Measurements from ENCODE around the gene DLEC1.

The DLEC1 gene

GRCh38 chr3:38088126-38089078 is 49.4 kb downstream of the DLEC1 start:
- no peak for DNase-seq

DNA sequence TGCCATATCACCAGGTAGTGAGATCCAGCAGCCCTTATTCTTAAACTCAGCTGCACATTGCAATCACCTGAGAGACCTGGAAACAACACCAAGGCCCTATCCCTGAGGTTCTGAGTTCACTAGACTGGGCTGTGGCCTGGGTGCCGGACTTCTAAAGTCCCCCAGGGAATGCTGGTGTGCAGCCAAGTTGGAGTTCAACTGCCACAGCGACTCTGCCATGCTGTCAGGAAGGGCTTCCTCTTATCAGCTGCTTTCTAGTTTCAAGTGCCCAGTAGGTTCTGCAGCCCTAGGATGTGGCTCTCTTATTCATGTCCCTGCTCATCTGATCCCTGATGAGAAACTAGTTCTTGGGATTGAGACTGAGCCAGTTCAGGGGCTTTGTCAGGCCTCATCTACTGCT is 50.2 kb downstream of the DLEC1 start:
- DNase-seq: no peak

- DNase-seq: no peak
Observed at GRCh38 chr3:38090453-38090852, 51.4 kb downstream of the DLEC1 start.

DNA sequence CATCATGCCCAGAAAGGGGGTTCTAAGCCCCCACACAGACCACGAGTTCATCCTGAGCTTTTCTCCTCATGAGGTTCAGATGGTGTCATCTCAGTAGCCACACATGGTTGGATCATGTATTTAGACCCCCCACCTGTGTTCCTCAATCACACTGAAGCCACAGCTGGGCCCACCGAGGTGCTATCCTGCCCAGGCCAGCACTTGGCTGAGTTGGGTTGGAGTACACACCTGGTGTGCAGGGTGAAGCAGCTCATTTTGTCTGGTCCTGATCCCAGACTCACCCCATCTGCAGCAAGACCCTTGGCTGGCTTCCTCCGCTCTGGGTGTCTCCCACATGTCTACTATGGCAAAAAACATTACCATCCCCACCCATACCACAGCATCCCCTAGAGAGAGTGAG is 56.0 kb downstream of the DLEC1 start:
- no peak for DNase-seq

DNA sequence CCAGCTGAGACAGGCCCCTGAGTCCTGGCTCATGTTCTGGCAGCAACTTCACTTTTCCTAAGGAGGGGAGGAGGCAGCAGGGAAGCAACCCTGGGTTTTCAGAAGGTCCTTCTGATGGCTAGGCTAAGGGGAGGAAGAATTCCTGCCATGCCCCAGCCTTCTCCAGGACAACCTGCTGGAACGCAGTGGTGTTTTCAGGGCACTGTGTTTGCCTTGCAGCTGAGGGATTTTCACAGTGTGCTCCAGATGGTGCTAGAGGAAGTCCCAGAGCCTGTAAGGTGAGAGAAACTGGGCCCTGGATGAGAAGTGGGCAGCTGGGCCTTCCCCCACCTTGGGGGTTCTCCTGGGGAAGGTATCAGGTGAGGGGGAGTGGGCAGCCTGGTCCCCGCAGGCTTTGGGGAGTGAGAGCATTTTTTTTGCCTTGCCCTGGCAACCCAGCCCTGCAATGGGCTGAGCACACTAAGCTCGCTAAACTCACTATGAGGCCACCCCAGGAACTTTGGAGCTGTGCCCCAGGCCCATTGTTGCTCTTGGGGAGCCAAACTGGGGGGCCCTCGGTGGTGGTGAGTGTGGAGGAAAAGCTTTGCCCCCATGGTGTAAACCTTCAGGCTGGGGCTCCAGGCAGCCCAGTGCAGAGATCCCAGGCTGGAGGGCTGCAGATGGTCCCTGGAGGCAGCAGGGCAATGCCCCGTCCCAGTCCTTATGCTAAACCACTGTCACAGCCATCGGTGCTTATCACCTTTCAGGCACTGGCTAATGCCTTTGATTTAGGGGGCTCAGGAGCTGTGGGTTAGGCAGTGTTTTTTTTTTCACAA is 56.9 kb downstream of the DLEC1 start:
- DNase-seq: no peak

DNA sequence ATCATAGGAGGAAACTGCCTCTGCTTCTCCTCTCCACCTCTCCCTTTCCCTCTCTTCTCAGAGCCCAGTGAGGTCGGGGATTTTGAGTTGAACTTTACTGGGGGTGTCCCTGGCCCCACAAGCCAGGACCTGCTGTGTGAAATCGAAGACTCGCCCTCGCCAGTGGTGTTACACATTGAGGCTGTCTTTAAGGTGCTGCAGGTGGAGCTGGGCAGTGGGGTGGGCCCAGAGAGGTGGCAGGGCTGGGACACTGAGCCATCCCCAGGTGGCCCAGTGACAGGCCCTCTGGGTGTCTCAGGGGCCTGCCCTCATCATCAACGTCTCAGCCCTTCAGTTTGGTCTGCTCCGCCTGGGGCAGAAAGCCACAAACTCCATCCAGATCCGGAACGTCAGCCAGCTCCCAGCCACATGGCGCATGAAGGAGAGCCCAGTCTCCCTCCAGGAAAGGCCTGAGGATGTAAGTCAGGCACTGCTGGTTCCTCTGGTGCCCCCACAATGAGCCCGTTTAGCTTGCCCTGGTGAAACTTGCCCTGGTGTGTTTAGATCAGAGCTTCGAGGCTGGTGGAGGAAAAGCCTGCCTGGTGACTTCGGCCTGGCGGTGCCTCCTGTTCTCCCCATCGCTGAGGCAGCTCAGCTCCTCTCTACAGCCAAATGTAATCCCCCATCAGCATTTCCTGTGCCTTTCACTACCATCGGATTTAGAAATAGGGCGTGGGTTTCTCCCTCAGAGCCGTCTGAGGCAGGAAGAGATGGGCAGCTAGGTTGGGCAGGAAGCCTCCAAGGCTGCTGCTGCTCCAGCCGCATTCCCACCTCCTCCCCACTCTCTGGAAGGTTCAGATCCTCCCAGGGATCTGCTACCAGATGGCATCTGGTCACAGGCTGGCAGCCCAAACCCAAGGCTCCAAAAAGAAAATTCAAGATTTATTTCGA is 58.7 kb downstream of the DLEC1 start:
- no peak for DNase-seq

- DNase-seq: no peak
Observed at GRCh38 chr3:38098376-38098723, 59.3 kb downstream of the DLEC1 start.

DNA sequence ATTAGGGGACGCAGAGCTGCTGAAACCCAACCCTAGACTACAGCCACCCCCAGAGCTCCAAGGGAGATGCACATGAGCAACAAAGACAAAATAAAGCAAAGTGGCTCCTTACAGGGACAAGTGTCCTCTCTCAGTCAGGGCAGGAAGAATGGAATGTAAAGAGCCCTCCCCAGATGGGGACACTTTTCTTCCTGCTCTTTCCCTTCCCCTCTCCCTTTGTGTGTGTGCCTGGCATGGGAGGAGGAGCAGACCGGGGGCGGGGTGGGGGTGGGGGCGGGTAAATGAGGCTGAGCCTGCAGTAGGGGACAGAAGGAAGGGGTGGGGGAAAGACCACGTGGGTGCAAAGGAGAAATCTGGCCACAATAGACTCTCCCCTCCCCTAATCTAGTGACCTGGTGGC is 60.5 kb downstream of the DLEC1 start:
- no peak for DNase-seq

GRCh38 chr3:38100498-38100897 is 61.5 kb downstream of the DLEC1 start:
- DNase-seq: no peak

DNA sequence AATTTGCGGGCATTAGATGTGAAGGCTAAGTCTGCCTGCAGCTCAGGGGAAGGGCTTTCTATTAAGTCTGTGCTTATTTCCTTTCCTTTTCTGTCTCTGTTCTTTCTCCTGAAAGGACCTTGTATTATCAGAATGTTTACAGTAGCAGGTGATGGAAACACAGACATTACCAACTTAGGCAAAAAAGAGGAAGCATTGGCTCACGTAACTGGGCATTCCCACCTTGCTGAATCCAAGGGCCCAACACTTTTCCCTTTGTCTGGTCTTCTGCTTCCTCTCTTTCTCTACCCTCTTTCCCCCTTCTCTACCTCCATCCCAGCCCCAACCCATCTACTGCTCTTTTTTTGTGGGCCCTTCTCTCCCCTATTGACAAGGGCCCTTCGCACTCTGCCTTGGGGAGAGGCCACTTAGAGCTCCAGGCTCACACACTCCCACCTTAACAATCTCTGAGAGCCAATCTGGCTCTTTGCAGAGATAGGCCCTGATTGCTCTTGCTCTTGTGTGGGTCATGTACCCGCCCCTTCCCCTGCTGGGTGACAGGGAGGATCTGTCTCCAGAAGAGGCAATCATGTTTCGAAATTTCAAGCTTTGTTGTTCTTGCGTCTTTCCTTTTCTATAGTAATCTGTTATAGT is 62.9 kb downstream of the DLEC1 start:
- no peak for DNase-seq

DNA sequence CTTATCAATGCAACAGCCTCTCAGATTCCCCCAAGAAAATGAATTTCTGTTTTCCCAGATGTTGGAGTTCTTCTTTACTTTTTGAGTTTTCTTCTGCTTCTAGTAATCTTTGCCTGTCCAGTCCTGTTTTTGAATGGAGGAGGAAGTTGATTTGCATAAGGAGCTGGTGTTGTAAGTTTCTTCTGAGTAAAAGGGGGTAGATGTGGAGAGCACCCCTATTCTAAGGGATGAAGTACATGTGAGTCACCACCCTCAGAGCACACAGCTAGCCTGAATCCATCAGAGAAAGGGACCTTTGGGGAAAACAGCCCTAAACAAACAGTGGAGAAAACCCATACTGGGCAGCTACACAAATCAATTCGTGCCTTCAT is 63.4 kb downstream of the DLEC1 start:
- DNase-seq: no peak

- DNase-seq: no peak
Observed at GRCh38 chr3:38105525-38105924, 66.5 kb downstream of the DLEC1 start.

DNA sequence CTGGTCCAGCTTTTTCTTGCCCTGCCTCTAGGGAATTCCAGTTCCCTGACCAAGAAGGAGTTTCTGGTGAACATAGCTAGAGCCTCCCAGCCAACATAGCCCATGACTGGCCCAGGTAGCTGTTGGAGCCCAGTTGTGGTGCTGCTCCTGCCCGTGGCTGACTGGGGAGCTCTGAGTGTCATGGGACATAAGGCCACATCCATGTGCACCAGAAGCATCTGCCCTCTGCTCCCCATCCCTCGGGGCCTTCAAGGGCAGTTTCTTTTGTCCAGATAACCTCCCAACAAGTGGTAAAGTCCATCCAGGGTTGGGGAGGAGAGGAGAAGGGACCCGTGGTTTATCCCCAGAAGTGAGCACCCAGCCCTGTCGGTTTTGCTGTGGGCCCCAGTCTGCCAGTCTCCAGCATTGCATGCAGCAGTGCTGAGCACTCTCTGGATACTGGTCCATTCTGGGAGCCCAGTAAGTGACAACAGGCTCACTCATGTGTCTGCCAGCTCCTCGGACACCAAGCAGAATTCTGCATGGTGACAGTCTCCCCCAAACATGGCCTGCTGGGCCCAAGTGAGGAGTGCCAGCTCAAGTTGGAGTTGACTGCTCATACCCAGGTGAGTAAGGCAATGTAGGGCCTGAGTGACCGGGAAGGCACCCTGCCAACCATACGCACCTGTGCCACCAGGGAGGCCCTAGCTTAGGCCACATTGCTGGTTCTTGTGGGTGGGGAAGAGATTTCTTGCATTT is 69.1 kb downstream of the DLEC1 start:
- no peak for DNase-seq

GRCh38 chr3:38108649-38109579 is 69.9 kb downstream of the DLEC1 start:
- no peak for DNase-seq

DNA sequence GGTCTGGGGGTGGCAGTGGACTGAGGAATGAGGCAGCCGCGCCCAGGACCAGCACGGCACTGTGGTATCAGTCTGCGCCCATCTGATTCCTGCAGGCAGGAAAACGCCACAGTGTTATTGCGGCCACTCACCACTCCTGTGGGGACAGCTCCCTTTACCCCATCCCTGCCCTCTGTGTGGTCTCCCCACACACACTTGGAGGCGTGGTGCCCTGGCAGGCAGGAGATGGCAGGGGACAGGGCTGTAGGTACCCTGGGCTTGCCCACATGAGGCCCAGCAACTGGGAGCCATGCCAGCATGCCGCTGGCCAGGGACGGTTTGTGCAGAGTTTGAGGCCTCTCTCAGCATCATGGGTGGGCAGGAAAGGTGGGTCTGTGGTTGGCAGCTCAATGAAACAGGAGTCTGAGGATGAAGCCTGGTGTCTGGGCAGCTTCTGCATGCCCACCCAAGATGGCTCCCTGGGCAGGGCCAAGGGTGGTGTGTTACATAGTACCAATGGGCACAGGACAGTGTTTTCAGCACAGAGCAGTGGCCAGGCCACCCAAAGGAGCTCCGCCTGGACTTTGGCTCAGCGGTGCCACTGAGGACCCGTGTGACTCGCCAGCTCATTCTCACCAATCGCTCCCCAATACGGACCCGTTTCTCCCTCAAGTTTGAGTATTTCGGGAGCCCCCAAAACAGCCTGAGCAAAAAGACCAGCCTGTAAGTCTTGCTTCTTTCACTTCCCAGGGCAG is 70.7 kb downstream of the DLEC1 start:
- no peak for DNase-seq

DNA sequence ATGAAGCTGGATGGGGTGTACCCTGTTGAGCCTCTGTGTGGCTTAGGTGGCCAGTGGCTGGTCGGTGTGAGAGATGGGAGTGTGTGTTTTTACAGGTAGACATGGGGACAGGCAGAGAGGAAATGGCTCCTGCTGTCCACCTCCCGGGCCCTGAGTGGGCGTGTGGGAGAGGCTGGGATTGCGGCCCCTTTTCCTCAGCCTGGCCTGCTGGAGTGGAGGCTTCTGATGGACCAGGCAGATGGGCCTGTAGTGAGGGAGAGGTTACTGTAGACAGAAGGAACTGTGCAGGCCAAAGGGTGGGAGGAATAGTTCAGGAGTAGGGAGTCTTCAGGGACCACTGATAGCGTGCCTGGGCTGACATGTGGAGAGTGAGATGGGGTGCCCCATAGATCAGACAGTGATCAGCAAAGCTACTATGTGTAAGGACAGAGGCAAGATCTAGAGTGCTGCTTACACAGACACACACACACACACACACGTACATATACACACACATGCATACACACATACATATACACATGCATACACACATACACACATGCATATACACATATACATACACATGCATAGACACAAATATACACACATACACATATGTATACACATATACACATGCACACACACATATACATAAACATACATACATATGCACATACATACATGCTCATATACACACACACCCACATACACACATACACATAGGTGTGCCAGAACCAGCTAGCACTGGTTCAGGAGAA is 71.5 kb downstream of the DLEC1 start:
- no peak for DNase-seq

DNA sequence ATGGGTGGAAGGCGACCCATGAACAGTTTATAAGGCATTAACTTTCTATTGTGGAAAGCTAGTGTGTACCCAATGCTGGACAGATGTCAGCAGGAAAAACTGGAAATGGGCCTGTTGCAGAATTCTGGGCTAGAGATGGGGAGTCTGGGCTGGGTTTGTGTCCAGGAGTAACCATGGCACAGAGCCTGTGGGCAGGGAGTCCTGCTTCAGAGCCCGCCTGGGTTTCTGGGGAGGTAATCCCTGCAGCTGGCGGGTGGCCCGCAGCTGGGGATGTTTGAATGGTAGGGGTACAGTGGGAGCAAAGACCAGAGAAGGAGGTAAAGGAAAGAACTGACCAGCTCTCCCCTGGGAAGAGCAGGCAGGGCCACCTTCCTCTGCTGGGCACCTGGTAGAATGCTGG is 72.2 kb downstream of the DLEC1 start:
- DNase-seq: no peak

DNA sequence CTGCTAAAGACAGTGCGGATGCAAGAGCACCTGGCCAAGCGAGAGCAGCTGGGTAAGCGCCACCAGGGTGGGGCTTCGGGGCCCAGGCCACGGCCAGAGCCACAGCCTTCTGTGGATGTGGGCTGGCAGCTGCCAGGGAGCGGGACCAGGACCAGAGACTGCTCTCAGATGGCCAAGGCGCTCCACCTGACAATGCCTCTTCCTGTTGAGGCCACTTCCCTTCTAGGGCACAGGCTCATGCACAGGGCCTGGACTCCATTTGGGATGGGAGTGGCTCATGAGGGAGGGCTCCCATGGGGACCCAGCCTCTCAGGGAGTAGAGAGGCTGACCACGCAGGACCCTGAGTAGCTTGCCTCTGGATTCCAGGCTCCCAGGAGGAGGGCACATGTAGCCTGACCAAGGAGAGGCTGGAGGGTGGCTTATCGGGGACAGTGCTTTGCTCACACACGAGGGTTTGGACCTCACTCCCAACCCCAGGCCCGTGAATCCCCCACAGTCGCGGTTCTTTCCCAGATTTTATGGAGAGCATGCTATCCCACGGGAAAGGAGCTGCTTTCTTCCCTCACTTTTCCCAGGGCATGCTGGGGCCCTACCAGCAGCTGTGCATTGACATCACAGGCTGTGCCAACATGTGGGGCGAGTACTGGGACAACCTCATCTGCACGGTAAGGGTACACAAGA is 72.8 kb downstream of the DLEC1 start:
- no peak for DNase-seq

GRCh38 chr3:38112378-38112761 is 73.4 kb downstream of the DLEC1 start:
- no peak for DNase-seq

Data from NCI-H2081 (cell line).